OCI-LY7 (cell line): ENCODE measurements around the gene FOXJ3.

Experiments used
- CTCF ChIP-seq: fragments of 200-600 bp; sonication (generic); conservative IDR thresholded peaks from 2 replicates; pipeline ENCODE4 v1.5.1; 2014; ENCODE audit warnings: mild to moderate bottlenecking, antibody characterized with exemption, low read length, moderate library complexity, mixed read lengths
- EZH2phosphoT487 ChIP-seq: fragments of 200-600 bp; sonication (generic); IDR thresholded peaks from 2 replicates; pipeline ENCODE4 v1.6.1; 2018; ENCODE audit warnings: low read depth, borderline replicate concordance, mild to moderate bottlenecking, mixed run types, antibody characterized with exemption, low read length, moderate library complexity, mixed read lengths

GRCh38 chr1:42143896-42144710 lies 190.9 kb downstream of the FOXJ3 start:
- TF ChIP-seq CTCF (no peak), EZH2phosphoT487 (no peak)
